Right lobe of liver (tissue), 4 donors: ENCODE measurements around the gene SCOC.

ENCODE experiments used
- CTCF ChIP-seq, 4 donors: fragments of 200-600 bp in 3 of 4; fragments of 450-650 bp in 1 of 4; IDR thresholded peaks; one replicate each; pipeline versions ENCODE4 v1.5.1 to v1.8.0; 2016 to 2022; ENCODE audit warnings: antibody characterized with exemption in 4 of 4, mild to moderate bottlenecking in 2 of 4
- POLR2A ChIP-seq: fragments of 450-650 bp; IDR thresholded peaks from one replicate; pipeline ENCODE4 v1.6.1; 2017; ENCODE audit warnings: antibody characterized with exemption, mild to moderate bottlenecking
- donor health status: DM: no; HTN: no; CAD: no.
- donor health status: DM: no; HTN: no; CAD: no.
- donor health status: DM: no; HTN: yes; CAD: no.

GRCh38 chr4:140423106-140423505, 49.7 kb downstream of the SCOC start:
- TF ChIP-seq POLR2A (no peak), CTCF (IDR thresholded peaks at IDR 0.05) (no peak)
